ENCODE results near the gene HSD17B1.
"Not testable (repeated sequence)": the region's sequence is repeated elsewhere in the genome, so short reads cannot be mapped to it uniquely, and the experiment has no call there.

Gene HSD17B1, protein sequence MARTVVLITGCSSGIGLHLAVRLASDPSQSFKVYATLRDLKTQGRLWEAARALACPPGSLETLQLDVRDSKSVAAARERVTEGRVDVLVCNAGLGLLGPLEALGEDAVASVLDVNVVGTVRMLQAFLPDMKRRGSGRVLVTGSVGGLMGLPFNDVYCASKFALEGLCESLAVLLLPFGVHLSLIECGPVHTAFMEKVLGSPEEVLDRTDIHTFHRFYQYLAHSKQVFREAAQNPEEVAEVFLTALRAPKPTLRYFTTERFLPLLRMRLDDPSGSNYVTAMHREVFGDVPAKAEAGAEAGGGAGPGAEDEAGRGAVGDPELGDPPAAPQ

GRCh38 chr17:42552736-42553135 is at the start of gene HSD17B1:
Gene HSD17B1 (plus strand): TSS chr17:42552923. CDS start chr17:42552934, 11 bp downstream.
- not testable (repeated sequence) for DNase-seq

DNA sequence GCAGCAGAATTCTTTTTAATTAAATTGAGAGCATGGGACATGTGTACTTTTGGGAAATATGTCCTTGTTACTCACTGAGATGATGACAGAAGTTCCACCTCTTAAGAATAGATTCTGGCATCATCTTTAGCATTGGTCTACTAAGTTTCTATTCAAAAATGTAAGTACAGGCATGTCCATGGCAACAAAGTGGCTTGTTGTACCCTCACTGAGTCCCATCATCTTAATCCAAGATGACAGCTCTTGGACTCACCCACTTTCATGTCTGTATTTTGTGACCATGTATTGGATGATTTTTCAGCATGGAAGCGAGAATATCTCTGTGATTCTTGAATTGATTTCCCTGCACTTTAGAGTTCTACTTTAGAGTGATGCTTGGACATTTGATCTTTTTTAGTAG is 49.8 kb upstream of the HSD17B1 start:
- no peak for DNase-seq

- DNase-seq = no peak
Observed at GRCh38 chr17:42507671-42508070, 45.1 kb upstream of the HSD17B1 start.

DNA sequence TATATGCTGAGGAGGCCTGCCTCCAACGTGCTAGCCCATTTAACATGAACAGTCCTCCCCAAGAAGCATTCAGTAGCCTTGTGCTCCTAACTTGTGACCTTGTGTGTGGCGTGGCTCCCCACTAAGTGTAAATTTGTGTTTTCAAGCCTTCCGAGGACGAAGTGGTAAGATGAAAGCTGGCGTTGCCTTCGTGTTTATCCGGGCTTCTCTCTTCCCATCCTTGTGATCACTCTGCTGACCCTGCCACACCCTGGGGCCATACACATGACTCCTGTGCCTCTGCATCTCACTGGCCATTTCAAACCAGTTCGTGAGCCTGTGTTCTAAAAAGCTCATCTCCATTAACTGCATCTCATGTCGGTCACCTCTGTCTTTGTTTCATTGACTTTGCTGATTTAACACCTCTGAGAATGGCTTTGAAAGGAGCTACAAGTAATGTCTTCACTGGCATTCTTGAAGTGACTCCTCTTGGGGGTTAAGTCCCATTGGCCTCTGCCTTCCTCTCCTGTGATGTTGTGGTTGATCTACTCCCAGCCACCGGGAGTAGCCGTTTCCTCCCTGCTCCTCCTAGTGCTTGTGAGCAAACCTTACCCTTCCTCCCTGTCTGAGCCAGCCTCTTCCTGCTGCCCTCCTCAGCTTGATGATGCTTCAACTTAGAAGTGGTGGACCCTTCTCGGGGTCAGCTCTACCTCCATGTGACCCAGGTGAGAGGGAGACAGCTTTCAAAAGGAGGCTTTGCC is 44.1 kb upstream of the HSD17B1 start:
- no peak for DNase-seq

DNA sequence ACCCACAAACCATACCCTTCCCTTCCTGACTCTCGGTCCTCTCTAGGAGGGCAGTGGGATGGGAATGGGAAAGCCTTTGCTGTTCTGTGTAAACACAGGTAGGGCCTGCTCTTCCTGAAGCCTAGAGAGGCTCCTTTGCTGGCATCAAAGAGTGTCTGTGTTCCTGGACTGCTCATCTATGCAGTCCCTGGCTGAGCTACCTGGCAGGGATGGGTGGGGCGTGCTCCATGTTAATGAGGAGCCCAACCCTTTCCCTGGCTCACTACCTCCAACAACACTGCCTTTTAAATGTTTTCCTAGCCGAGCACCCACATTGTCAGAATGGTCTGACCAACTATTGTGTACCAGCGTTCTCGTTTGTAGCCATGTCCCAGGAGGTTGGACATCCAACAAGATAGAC is 43.3 kb upstream of the HSD17B1 start:
- no peak for DNase-seq

- DNase-seq = no peak
Observed at GRCh38 chr17:42509841-42510240, 42.9 kb upstream of the HSD17B1 start.

DNA sequence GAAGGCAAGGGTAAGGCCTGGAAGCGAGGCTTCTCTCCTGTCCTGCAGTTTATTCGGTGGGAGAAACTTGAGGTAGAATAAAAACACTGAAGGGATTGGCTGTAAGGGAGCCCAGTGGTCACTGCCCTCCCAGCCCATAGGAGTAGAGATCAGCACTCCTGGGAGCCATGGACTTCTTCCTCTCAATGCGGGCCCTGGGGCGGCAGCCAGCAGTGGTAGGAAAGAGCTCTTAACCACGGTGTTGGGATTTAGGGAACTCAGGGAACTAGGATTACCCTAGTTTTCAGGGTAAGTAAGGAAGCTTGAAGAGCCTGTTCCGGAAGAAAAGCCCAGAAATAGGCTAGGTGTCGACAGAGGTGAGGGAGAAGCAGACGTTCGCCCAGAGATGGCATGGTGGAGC is 40.5 kb upstream of the HSD17B1 start:
- no peak for DNase-seq

DNA sequence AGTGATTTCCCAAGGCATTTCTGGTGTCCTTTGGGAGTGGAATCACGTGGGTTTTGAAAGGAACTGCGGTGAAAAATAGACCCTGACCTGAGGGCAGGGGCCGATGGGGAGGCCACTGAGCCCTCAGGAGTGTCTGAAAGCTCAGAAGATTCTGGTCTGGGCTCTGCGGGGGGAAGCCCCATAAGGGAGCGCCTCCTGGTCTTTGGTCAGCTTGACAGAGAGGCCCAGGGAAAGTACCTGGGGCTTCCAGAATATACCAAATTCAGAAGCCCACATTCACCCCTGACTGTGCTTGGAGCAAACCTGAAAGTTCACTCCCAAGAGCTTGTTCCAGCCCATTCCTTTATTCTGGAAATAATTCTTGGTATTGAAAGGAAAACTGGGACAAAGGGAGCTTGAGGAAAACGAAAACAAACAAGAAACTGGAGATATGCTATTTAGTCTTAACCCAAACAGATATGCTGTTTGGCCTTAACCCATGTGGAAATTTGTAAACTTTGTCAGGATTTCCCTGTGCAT is 39.9 kb upstream of the HSD17B1 start:
- DNase-seq = no peak

DNA sequence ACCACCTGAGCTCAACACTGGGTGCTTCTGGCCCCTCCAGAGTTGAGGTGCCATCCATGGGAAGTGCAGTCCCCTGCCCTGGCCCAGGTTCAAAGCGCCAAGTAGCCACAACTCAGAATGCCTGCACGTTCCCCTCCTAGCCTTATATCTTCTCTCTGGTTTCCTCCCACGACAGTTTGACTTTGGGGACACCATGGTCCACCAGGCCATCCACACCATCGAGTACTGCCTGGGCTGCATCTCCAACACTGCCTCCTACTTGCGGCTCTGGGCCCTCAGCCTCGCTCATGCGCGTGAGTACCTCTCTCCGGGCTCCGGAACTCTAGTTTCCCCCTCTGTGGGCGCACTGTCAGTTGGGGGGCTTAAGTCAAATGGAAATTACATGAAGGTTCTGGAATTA is 39.0 kb upstream of the HSD17B1 start:
- no peak for DNase-seq

DNA sequence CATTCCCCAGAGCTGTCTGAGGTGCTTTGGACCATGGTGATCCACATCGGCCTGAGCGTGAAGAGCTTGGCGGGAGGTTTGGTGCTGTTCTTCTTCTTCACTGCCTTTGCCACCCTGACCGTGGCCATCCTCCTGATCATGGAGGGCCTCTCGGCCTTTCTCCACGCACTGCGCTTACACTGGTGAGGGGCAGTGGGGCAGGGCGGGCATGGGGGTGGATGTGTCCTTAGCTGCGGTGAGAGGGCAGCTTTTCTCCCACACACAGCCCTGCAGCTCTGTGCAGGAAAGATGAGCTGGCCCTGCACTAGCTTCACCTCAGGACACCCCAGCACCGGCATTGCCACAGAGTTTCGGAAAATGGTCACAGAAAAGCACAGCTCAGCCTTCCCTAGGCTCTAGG is 38.4 kb upstream of the HSD17B1 start:
- no peak for DNase-seq

GRCh38 chr17:42514867-42515266 is 37.9 kb upstream of the HSD17B1 start:
- DNase-seq = no peak

DNA sequence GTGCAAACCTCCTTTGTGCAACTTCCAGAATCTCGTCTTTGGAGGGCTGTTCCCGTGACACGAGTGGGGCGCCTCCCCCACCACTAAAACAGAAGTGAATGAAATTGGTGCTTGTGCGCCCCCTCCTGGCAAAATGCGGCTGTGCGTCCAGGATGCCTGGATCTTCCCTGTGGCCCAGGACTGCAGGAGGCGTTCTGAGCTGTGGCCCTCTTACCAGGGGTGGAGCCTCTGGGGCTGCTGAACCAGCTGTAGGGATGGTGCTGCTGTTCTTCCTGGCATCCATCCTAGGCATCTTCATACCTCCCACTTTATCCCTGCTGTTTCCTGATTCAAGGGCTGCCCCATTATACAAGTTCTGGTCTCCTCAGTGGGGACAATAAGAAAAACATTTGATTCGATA is 35.2 kb upstream of the HSD17B1 start:
- DNase-seq = peak; percentile 83

DNA sequence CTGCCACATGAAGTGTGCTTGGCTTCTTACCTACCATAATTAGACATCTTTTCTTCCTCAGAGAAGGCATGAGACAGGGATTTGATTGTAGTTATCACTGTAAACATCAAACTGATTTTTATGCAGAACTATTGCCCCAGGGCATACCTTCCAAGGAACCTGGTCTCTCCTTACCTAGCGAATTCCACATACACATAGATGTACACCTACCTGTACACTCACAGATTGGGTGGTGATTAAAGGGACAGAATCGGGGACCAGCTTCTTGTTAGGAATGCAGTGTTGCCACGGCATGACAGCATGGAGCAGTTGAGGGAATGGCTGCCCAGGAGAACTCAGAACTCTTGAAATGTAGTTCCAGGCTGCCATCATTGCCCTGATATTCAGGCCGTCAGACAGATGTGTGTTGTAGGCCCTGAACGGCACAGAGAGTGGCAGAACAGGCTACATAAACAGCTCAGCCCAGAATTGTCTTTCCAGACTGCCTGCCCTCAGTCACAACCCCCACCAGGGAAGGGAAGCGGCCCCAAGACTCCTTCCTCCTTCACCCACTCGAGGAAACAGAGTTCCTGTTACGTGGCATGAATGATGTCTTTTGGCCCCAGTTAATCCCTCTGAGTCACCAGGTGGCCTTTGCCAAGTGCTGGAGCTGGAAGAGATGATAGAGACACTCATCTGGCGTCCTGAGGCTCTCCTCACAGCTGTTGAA is 34.5 kb upstream of the HSD17B1 start:
- DNase-seq = no peak

GRCh38 chr17:42518755-42519545 is 33.8 kb upstream of the HSD17B1 start:
- no peak for DNase-seq

GRCh38 chr17:42519546-42520491 is 32.9 kb upstream of the HSD17B1 start:
- DNase-seq = no peak

DNA sequence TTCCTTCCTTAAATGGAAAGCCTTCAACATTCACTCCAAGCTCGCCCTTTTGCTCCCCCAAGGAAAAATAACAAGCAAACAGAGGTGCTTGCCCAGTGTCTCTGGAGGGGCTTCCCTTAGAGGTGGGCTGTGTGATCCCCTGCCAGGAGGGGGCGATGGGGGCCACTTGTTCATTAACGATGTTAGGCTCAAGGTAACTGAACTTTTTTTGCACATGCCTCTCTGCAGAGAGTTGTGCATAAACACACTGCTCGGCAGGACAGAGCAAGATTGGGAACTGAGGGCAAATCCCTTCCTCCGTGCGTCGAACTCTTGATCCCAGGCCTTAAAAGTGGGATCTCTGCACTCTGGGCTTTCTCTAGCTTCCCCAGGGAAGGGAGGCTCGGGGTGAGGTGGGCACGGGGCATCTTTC is 32.2 kb upstream of the HSD17B1 start:
- peak; percentile 13 for DNase-seq

- peak; percentile 11 for DNase-seq
Observed at GRCh38 chr17:42521036-42521435, 31.7 kb upstream of the HSD17B1 start.

GRCh38 chr17:42521666-42522262 is 31.0 kb upstream of the HSD17B1 start:
- no peak for DNase-seq

- DNase-seq = no peak
Observed at GRCh38 chr17:42522263-42522790, 30.4 kb upstream of the HSD17B1 start.

- DNase-seq = no peak
Observed at GRCh38 chr17:42522798-42523278, 29.9 kb upstream of the HSD17B1 start.

DNA sequence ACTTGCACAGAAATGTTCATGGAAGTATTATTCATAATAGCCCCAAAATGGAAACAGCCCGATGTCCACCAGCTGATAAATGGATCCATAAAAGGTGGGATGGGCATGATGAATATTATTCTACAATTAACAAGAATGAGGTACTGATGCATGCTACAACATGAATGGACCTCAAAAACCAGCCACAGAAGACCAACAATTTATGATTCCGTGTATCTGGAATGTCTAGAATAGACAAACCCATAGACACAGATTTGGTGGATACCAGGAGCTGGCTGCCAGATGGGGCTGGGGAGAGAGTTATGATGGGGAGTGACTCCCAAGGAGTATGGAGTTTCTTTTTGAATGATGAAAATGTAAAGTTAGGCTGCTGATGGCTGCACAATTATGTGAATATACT is 27.5 kb upstream of the HSD17B1 start:
- DNase-seq = no peak

All from activated naive CD4-positive, alpha-beta T cell treated with Interleukin-2 at 50 U/mL for 16 hours (primary cell).